SK-N-MC (cell line): ENCODE measurements around the gene ACAP2.

Source experiments
- EZH2 ChIP-seq: fragments of 200-600 bp; sonication (generic); IDR thresholded peaks from one replicate; pipeline ENCODE4 v1.6.1; 2017; ENCODE audit warnings: antibody characterized with exemption
- POLR2AphosphoS5 ChIP-seq: IDR thresholded peaks from 2 replicates; pipeline ENCODE4 v1.6.1; 2012; ENCODE audit warnings: mild to moderate bottlenecking, low read depth, low read length, borderline replicate concordance

- TF ChIP-seq POLR2AphosphoS5 (no peak), EZH2 (no peak)
Observed at GRCh38 chr3:195263193-195263924, 179.5 kb downstream of the ACAP2 start.
